ENCODE measurements around the gene AHNAK2. TPM values are rescaled to one million over a fixed set of nuclear protein-coding genes. Genes with fewer than 3 reads are reported as not detected.

Gene AHNAK2
- total and polyA plus RNA-seq, 2 experiments from 2014 or later, result 17.8 to 78.0 TPM

DNA sequence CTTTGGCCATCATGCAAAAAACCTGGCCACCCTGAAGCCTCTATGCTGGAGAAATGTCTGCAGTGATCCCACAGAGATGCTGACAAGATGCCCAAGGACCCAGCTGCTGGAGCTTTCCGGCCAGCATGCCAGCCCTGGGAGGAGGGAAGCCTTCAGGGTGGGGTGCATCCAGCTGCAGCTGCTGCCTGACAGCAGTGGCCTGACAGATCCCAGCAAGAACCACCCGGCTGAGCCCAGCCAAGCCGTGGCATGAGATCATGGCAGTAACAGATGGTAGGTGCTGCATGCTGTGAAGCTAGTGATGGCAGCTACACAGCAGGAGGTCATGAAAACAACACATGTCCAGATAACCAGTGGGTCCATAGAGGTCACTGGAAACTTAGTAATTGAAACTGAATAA, 21.2 kb upstream of the AHNAK2 start:
- H3K36me3 ChIP-seq, result no peaks in the 10 kb centered on the region
- H3K27me3 ChIP-seq, result no peaks in the 10 kb centered on the region
- DNase-seq (ENCODE audit: low read depth in 1 of 2, low spot score in 1 of 2), result no peak
- no peak overlapping the region for H3K27ac ChIP-seq
- H3K9me3 ChIP-seq (ENCODE audit: low read depth), result no peaks in the 10 kb centered on the region
- H3K4me3 ChIP-seq, result no peak overlapping the region
- TF ChIP-seq, protein P1, sequence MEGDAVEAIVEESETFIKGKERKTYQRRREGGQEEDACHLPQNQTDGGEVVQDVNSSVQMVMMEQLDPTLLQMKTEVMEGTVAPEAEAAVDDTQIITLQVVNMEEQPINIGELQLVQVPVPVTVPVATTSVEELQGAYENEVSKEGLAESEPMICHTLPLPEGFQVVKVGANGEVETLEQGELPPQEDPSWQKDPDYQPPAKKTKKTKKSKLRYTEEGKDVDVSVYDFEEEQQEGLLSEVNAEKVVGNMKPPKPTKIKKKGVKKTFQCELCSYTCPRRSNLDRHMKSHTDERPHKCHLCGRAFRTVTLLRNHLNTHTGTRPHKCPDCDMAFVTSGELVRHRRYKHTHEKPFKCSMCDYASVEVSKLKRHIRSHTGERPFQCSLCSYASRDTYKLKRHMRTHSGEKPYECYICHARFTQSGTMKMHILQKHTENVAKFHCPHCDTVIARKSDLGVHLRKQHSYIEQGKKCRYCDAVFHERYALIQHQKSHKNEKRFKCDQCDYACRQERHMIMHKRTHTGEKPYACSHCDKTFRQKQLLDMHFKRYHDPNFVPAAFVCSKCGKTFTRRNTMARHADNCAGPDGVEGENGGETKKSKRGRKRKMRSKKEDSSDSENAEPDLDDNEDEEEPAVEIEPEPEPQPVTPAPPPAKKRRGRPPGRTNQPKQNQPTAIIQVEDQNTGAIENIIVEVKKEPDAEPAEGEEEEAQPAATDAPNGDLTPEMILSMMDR (IDR thresholded peaks at IDR 0.05; ENCODE audit: low read depth, low read length), result no peak
- no peaks in the 10 kb centered on the region for H3K4me1 ChIP-seq (ENCODE audit: low read depth)

DNA sequence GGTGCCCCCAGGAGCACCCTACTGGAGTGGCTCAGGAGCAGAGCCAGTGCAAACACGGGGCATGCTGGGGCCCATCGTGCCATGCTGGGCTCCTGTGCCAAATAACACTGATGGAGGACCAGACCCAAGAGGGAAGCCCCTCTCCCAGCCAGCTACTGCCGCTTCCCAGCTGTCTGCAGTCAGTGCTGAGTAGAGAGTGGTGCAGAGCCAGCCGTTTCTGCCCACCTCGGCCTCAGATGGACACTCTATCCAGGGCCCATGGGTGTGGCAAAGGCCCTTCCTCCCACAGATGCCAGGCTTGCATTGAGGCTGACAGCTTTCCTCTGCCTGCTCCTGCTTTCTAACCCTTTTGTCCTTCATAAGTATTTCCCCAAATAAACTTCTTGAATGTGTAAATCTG, 20.6 kb upstream of the AHNAK2 start:
- H3K9me3 ChIP-seq (ENCODE audit: low read depth), result no peaks in the 10 kb centered on the region
- H3K36me3 ChIP-seq, result no peaks in the 10 kb centered on the region
- no peak overlapping the region for H3K27ac ChIP-seq
- H3K4me3 ChIP-seq, result no peak overlapping the region
- H3K4me1 ChIP-seq (ENCODE audit: low read depth), result no peaks in the 10 kb centered on the region
- H3K27me3 ChIP-seq, result no peaks in the 10 kb centered on the region
- DNase-seq (ENCODE audit: low read depth in 1 of 2, low spot score in 1 of 2), result no peak
- TF ChIP-seq, protein P1 (IDR thresholded peaks at IDR 0.05; ENCODE audit: low read depth, low read length), result no peak

DNA sequence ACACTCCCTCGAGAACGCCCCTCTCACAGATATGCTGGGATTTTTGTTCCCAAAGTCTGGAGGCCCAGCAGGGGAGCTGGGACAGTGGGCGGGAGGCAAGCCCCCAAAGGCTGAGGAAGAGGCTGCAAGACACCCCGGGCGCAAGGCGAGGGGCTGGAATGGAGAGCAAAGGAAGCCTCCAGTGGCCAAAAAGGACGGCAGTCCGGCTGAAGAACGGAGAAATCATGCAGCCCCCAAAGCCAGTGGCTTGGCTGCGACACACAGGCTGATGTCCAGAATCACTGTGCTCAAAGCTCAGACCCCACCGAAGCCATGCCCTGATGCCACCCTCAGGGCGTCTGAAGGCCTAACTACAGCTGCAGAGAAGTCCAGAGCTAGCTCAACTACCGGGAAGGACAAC, 18.3 kb upstream of the AHNAK2 start:
- Histone ChIP-seq H3K36me3 (peaks cover 5% of the 10 kb centered on the region), H3K9me3 (ENCODE audit: low read depth) (no peaks in the 10 kb centered on the region), H3K27ac (no peak overlapping the region), H3K4me1 (ENCODE audit: low read depth) (no peaks in the 10 kb centered on the region), H3K4me3 (no peak overlapping the region), H3K27me3 (no peaks in the 10 kb centered on the region)
- DNase-seq (ENCODE audit: low read depth in 1 of 2, low spot score in 1 of 2), result no peak
- TF ChIP-seq, protein P1 (IDR thresholded peaks at IDR 0.05; ENCODE audit: low read depth, low read length), result no peak

- DNase-seq (ENCODE audit: low read depth in 1 of 2, low spot score in 1 of 2), result no peak
- TF ChIP-seq, protein P1 (IDR thresholded peaks at IDR 0.05; ENCODE audit: low read depth, low read length), result no peak
- no peaks in the 10 kb centered on the region for H3K9me3 ChIP-seq (ENCODE audit: low read depth)
- no peak overlapping the region for H3K4me3 ChIP-seq
- peaks cover 5% of the 10 kb centered on the region for H3K36me3 ChIP-seq
- no peaks in the 10 kb centered on the region for H3K4me1 ChIP-seq (ENCODE audit: low read depth)
- H3K27ac ChIP-seq, result no peak overlapping the region
- no peaks in the 10 kb centered on the region for H3K27me3 ChIP-seq
Observed at GRCh38 chr14:104996032-104996431, 17.9 kb upstream of the AHNAK2 start.

GRCh38 chr14:104994978-104995377, 16.8 kb upstream of the AHNAK2 start:
- TF ChIP-seq, protein P1 (IDR thresholded peaks at IDR 0.05; ENCODE audit: low read depth, low read length), result no peak
- Histone ChIP-seq H3K36me3 (peaks cover 5% of the 10 kb centered on the region), H3K4me3 (no peak overlapping the region), H3K9me3 (ENCODE audit: low read depth) (no peaks in the 10 kb centered on the region), H3K27ac (no peak overlapping the region), H3K4me1 (ENCODE audit: low read depth) (no peaks in the 10 kb centered on the region), H3K27me3 (no peaks in the 10 kb centered on the region)
- DNase-seq (ENCODE audit: low read depth in 1 of 2, low spot score in 1 of 2), result no peak

Data from cardiac muscle cell (in vitro differentiated cells and primary cell).